ENCODE results near the gene FSTL4. TPM values are rescaled to one million over a fixed set of nuclear protein-coding genes. Genes with fewer than 3 reads are reported as not detected.
A peak's percentile ranks its signal among the peaks of the same experiment; 100 is the strongest.

The FSTL4 gene
- total RNA-seq, 1 donor from 2014 or later: not detected

- DNase-seq: no peak
- ATAC-seq: no peak
- intact Hi-C loops (cut with micrococcal nuclease): no loop called here
Observed at GRCh38 chr5:133496631-133497030, 115.7 kb downstream of the FSTL4 start.

- DNase-seq: no peak
- intact Hi-C loops (cut with micrococcal nuclease): no loop called here
- ATAC-seq: no peak
Observed at GRCh38 chr5:133494923-133495246, 117.5 kb downstream of the FSTL4 start.

- intact Hi-C loops (cut with micrococcal nuclease): no loop called here
- DNase-seq: no peak
Observed at GRCh38 chr5:133494232-133494922, 118.0 kb downstream of the FSTL4 start.

GRCh38 chr5:133489632-133490031 lies 122.7 kb downstream of the FSTL4 start:
- intact Hi-C loops (cut with micrococcal nuclease): no loop called here
- ATAC-seq (no peak), DNase-seq (no peak)

More at GRCh38 chr5:133494232-133494922, 118.0 kb downstream of the FSTL4 start:
- ATAC-seq: no peak

- ATAC-seq (no peak), DNase-seq (no peak)
- intact Hi-C loops (cut with micrococcal nuclease): no loop called here
Observed at GRCh38 chr5:133487093-133487492, 125.2 kb downstream of the FSTL4 start.

- ATAC-seq (no peak), DNase-seq (no peak)
- intact Hi-C loops (cut with micrococcal nuclease): no loop called here
Observed at GRCh38 chr5:133485468-133485867, 126.9 kb downstream of the FSTL4 start.

GRCh38 chr5:133483406-133484090 lies 128.8 kb downstream of the FSTL4 start:
- intact Hi-C loops (cut with micrococcal nuclease): no loop called here
- peak; percentile 70 for ATAC-seq
- DNase-seq: peak; percentile 52

GRCh38 chr5:133482028-133482427 lies 130.3 kb downstream of the FSTL4 start:
- intact Hi-C loops (cut with micrococcal nuclease): no loop called here
- ATAC-seq (no peak), DNase-seq (no peak)

GRCh38 chr5:133480866-133481265 lies 131.5 kb downstream of the FSTL4 start:
- DNase-seq (no peak), ATAC-seq (no peak)
- intact Hi-C loops (cut with micrococcal nuclease): no loop called here

- ATAC-seq: no peak
- DNase-seq: no peak
- intact Hi-C loops (cut with micrococcal nuclease): no loop called here
Observed at GRCh38 chr5:133480366-133480765, 132.0 kb downstream of the FSTL4 start.

- no peak for DNase-seq
- intact Hi-C loops (cut with micrococcal nuclease): no loop called here
- ATAC-seq: no peak
Observed at GRCh38 chr5:133478199-133478985, 133.9 kb downstream of the FSTL4 start.

- ATAC-seq (no peak), DNase-seq (no peak)
- intact Hi-C loops (cut with micrococcal nuclease): no loop called here
Observed at GRCh38 chr5:133475986-133476385, 136.4 kb downstream of the FSTL4 start.

- no peak for DNase-seq
- no peak for ATAC-seq
- intact Hi-C loops (cut with micrococcal nuclease): no loop called here
Observed at GRCh38 chr5:133474851-133475590, 137.3 kb downstream of the FSTL4 start.

- DNase-seq (no peak), ATAC-seq (no peak)
- intact Hi-C loops (cut with micrococcal nuclease): no loop called here
Observed at GRCh38 chr5:133473291-133473690, 139.1 kb downstream of the FSTL4 start.

- intact Hi-C loops (cut with micrococcal nuclease): no loop called here
- ATAC-seq (no peak), DNase-seq (no peak)
Observed at GRCh38 chr5:133472829-133473228, 139.5 kb downstream of the FSTL4 start.

- DNase-seq (no peak), ATAC-seq (no peak)
- intact Hi-C loops (cut with micrococcal nuclease): no loop called here
Observed at GRCh38 chr5:133471699-133472098, 140.6 kb downstream of the FSTL4 start.

GRCh38 chr5:133470841-133471240 lies 141.5 kb downstream of the FSTL4 start:
- intact Hi-C loops (cut with micrococcal nuclease): no loop called here
- DNase-seq: no peak
- no peak for ATAC-seq

GRCh38 chr5:133469846-133470245 lies 142.5 kb downstream of the FSTL4 start:
- intact Hi-C loops (cut with micrococcal nuclease): no loop called here
- DNase-seq: no peak
- no peak for ATAC-seq

GRCh38 chr5:133469252-133469651 lies 143.1 kb downstream of the FSTL4 start:
- intact Hi-C loops (cut with micrococcal nuclease): no loop called here
- ATAC-seq (peak; percentile 57), DNase-seq (no peak)

- ATAC-seq (no peak), DNase-seq (no peak)
- intact Hi-C loops (cut with micrococcal nuclease): no loop called here
Observed at GRCh38 chr5:133468596-133468995, 143.7 kb downstream of the FSTL4 start.

All from left ventricle myocardium superior (tissue), 1 donor.